CD4-positive, alpha-beta T cell treated with Interleukin-15 for 4 hours (primary cell): ENCODE data around the gene BPGM.
A peak's percentile ranks its signal among the peaks of the same experiment; 100 is the strongest.

Experiments used
- DNase-seq: peaks from one replicate; pipeline ENCODE4 v3.0.0-alpha.2; 2020; ENCODE audit warnings: low spot score

BPGM gene

DNA sequence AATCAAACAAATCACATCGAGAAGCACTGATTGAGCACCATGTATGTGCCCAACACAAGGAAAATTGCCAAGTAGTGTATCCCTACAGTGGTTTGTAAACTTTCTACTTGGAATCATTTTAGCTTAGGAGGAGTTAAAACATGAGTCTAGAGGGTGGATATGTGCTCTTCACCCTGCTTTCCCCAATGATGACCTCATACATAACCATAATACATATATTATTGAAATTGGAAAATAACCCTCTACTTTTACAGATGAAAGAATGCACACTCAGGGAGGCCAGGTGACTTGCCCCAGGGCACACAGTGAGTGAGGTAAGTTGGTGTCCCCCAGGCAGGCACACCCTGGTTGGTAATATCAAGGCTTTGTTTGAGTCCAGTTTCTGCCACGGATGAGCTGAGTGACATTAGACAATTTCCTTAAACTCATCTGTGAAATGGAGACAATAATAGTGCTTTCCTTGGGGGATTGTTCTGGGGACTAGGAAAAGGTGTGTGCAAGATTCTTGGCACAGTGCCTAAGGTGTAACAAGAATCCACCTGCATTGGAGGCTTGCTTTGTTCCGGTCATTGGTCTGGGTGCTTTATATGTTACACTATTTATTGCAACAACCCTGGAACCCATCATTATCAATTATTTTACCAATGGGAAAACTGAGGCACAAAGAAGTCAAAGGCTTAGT, 50.7 kb downstream of the BPGM start:
- no peak for DNase-seq

DNA sequence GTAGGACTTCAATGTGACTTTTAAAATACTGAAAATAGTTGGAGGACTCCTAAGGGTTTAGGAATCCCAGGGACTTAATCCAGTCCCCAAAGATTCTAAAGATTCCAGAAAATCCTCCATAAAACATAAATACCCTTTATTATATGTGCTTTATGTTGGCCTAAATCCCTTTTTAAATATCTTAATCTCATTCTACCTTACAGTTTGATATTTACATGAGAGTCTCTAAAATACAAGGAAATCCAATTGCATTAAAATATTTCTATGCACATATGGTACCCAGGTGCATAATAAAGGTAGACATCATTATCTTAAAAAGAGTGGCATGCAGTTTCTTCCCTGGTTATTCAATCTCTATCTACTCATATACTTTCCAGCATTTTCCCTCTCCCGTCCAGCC, 51.8 kb downstream of the BPGM start:
- no peak for DNase-seq

DNA sequence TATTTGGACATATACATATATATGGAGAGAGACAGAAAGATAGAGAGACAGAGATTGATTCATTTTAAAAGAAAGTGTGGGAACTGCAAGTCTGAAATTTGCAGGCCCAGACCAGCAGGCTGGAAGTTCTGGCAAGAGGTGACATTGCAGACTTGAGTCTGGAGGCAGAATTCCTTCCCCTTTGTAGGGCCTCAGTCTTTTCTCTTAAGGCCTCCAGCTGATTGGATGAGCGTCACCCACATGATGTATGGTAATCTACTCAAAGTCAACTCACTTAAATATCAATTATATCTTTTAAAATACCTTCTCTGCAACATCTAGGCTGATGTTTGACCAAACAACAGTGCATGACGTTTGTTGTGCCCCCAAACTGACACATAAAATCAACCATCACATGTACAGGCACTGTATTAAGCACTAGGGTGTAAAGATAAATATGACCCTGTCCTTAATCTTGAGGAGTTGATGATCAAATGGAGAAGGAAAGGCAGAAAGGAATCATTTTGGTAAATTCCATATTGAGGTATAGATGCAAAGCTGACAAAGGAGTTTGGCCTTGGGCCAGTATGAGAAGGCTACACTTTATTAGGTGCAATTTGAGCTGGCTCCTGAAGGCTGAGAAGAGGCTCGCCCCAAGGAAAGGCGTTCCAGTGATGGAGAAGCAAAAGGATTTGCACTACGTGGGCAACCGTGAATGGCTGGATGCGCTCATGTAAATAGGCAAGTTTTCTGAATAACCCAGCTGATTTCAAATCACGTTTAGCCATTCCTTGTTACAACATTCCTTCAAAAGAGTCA, 52.6 kb downstream of the BPGM start:
- no peak for DNase-seq

DNA sequence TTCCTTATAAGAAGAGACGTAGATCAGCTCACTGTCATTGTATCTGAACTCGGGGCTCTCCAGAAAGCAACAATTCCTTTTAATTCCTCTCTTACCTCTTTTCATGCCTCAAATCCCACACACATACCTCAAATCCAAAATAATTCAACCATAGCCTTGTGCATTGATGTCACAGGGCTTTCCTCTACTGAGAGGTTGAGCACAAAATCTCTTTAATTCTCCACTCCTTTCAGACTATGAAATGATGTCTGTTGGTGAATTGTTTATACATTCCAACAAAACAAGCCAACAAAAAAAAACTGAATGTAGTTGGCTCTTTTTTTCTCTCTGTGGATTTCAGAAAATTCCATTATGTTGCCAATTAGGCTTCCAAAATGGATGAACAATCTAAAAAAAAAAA, 53.2 kb downstream of the BPGM start:
- DNase-seq, result no peak

DNA sequence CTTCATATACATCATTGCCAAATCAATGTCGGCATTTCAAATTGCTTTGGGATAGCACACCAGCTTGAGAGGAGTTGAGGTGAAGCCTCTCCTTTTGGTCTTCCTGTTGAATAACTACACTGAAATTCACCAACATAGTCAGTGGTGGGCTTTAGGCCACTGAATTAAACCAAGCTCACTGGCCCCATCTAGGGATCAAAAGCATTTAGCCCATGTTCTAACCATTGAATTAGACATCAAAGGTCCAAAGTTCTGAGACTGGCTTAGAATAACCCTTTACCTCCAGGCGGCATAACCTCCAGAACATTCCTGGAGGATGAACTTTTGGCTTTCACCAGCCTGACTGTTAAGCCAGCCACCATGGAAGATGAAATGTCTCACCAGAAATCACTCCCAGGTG, 54.6 kb downstream of the BPGM start:
- peak; percentile 53 for DNase-seq

DNA sequence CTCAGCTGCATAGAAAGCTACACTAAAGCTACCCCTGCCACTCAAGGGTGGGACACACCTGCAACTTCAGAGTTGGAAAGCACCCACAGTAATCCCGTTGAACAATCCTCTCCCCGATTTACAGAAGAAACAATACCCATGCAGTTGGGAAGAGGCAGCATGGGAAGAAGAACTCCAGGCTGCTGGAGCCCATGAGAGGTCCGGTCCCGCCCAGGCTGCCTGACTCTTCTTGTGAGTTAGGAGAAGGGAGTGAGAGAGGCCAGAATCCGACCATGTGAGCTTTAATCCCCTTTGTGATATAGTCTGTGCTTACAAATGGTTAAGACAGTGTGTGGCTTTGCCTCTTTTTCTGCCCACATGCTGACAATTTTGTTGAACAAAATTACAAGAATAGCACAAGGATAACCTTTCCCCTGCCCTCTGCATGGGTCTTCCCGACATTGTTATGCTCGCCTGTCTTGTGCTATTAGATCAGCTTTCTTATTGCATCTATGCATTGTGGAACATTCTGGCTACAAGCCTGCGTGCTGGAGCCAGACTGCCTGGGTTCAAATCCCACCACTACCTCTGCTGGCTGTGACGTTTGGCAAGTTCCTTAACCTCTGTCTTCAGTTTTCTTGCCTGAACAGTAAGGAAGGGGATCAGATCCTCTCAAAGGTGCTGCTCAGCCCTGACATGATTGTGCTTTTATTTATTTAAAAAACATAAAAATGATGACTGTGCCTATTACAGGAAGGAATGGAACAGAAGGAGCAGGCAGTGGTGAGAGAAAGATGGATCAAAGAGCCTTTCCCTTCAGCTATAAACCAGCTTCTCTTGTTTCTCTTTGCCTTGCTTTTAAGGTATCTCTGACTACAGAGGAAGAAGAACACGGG, 56.0 kb downstream of the BPGM start:
- DNase-seq, result no peak

DNA sequence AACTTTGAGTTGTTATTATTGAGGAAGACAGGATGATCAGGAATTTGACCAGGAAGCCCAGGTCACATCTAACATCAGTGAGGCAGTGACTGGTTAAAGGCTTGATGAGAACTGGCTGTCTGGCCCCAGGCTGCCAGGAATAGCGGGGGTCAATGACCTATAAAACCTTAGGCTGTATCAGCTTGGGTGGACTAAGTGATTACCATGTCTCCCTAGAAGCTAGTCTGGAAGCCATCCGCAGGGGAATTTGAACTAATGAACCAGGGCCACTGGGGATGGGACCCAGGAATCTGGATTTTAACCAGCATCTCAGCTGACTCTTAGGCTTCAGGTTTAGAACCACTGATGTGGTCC, 56.6 kb downstream of the BPGM start:
- DNase-seq, result no peak

DNA sequence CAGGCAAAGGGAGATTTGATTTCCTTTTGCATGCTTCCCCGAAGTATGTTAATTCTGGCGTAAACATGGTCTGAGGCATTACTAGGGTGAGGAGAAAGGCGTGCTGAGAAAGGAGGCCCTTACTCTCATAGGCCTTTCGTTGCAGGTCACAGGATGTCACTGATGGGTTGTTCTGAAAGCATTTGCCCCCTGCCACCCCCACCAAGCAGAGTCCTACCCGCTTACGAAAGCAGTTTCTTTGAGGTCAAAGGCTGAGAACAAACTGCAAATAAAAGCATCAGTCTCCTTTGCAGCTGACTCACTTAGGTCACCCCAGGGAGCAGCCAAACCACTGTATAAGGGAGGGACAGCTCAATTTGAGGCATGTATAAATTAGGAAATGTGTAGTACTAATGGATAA, 57.1 kb downstream of the BPGM start:
- DNase-seq, result no peak

DNA sequence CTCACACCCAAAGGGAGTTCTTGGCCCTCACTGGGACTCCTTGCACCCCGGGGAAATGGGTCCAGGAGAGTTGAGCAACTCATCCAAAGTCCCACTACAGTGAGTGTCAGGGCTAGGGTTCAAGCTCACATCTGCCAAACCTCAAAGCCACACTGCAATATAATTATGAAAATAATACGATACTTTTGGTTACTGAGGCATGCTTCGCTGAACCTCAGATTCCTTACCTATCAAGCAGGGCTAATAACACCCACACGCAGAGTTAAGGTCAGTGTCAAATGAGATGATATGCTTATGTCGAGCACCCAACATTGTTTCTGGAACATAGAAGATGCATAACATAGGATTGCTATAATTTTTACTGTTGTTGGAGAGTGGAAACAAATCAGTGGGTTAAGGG, 58.2 kb downstream of the BPGM start:
- no peak for DNase-seq

DNA sequence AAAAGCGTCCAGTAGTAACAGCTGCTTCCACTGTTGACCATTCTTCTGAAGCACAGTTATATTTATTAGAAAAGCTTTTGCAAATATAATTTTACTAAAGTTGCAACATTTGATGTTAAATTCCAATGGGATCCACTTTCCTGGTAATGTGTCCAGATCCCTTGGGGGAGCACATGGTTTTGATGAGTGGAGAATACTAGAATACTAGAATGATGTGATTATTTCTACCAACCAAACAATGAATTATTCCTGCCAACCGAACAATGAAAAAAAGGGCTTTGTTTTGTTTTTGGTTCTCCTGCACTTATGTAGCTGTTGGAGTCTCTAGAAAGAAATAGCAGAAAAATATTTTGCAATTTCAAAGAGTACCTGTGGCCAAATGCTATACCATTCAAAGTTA, 59.1 kb downstream of the BPGM start:
- DNase-seq, result no peak

DNA sequence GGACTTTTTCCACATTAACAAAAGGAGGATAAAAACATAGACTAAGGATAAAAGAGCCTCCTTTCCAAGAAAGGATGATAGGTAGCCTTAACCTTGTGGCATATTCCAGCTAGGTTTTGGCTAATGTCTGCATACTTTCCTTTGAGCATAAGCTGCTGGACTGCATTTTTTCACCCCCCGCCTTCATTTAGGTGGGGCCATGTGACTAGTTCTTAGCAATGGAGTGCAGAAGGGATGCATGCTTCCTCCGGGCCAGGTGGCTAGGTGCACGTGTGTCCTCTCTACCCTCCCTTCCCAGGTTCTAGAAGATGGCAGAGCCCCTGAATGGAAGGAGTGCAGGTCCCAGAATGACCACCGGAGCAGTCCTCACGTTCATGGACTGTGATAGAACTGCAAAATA, 59.8 kb downstream of the BPGM start:
- no peak for DNase-seq

DNA sequence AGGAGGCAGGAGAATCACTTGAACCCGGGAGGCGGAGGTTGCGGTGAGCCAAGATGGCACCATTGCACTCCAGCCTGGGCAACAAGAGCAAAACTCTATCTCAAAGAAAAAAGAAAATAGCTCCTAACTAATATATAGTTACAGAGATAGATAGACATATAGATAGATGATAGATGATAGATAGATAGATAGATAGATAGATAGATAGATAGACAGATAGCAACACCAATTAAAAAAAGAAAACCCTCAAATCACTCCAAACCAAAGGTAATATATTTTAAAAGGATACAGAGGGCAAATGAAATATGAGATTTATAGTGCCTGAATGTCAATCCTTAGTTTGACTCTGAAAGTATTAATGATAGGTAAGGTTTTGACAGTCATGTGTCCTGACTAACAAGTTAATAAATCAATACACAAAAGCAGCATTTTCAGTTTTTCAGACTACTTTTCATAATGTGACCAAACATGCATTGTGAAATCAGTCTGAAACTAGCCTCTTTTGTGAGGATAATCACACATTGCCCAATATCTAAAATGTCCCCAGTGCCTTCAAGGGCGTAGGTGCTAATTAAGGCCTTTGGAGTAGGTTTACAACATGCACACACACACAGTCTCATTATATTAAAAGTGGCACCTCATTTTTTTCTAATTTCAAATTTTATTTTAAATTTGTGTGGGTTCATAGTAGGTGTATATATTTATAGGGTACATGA, 61.2 kb downstream of the BPGM start:
- no peak for DNase-seq

DNA sequence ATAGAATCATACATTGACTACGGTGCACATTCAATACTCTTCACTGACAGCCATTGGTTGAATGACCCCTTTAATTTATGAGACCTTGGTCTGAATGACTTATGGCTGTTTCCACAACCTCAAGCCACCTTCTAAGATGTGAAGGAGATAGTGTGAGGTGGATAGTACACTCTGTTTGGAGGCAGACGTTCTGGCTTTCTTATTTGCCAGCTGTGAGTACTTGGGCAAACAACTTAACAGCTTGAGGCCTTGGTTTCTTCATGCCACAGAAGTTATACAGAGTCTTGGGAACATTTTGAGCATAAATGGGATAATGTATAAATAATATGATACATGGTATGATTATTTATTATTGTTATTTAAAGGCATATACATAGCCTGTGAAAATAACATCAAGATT, 62.0 kb downstream of the BPGM start:
- DNase-seq, result no peak

DNA sequence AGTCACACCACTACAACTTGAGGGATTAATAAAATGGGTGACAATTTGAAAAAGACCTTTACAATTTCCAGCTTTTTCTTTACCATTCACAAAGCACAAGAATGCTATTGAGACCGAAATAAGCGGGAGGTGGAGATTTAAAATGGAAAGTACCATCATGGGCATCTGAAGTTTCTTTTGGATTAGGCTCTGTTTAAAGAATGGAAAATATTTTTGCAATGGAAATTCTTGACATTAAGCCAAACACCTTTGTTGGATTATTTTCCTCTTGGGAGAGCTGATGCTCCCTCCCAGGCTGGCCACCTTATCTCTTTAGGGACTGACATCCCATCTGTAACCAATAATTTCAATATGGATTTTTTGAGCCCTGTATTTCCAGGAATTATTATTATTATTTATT, 62.5 kb downstream of the BPGM start:
- no peak for DNase-seq

DNA sequence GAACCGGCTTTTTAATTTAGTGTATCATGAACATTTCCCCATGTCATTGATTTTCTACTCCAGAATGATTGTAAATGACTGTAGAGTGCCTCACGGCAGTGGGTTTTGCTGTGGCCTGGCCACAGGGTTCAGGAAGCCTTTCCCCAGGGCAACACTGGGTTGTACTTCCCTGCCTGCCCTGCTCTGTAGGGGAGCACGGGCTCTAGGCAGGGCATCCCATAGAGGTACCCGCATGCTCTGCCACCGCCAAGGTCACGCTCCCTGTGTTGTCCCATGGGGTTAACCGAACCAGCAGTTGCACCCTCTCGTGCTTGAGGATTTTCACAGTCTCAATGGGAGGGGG, 63.8 kb downstream of the BPGM start:
- DNase-seq, result no peak

DNA sequence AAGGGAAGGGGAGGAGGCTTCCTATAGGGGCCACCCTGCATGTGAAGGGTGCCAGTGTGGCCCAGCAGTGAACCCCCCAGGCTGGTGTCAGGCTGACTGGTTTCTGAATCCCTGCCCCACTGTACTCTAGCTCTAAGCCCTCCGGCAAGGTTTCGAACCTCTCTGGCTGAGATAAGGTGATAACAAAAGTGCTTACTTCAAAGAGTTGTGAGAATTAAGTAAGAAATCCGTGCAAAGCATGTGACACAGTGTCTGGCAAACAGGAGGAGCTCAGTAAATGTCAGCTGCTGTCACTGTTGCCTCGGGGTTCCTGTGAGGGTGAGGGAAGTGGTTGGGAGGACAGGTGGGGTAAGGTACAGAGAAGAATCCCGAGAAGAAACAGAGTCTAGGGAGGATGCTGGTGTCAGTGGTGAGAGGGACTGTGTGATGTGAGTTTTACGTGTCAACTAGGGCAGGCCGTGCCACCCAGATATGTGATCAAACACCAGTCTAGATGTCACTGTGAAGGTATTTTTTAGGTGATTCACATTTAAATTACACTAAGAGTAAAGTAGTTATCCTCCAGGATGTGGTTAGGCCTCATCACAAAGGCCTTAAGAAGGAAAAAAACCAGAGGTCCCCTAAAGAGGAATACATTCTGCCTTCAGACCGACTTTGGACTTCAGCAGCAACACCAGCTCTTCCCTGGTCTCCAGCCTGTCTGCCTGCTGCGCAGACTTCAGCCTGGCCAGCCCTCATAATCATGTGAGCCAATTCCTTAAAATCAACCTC, 64.4 kb downstream of the BPGM start:
- DNase-seq, result peak; percentile 70

DNA sequence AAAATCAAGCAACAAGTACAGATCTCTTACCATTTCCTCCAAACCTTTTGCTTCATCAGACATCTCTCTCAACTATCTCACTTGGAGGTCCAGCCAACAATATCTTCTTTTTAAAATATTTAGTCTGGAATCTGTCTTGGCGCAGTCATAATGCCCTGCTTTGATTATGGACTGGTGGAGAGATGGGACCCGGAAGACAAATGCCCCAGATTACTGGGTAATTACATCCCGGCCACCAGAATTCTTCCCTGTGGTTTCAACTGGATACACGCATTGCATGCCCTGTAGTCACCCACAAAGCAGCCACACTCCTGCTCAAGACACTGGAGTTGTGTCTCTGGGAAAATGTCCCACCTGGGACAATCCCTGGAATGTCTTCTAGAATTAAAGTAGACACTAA, 65.5 kb downstream of the BPGM start:
- DNase-seq, result no peak

DNA sequence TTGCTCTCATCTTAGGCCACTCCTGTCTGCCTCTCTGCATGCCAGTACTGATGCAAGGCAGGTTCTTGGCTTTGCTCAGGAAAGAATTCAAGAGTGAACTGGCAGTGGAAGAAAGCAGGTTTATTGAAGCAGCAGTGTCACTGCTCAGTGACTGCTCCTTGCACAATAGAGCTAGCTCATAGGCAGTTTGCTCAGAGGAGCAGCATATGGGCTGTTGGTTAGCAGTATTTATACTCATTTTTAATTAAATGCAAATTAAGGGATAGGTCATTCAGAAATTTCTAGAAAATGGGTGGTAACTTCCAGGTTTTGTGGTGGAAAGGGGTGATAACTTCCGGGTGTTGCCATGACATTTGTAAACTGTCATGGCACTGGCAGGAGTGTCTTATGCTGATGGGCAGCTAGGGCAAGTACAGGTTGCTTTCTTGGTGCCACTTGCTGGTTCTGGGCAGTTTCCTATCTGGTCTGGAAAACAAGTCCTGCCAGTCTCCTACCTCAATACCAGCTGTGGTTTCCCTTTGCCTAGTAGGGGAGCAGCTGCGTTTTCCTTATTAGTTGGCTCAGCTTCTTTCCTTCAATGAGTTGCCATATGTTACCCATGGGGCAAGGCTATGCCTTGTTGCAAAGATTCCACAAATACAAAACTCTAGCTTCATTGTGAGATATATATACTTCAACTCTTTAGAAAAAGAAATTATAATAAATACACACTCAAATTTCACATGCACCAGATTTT, 68.0 kb downstream of the BPGM start:
- DNase-seq, result no peak

DNA sequence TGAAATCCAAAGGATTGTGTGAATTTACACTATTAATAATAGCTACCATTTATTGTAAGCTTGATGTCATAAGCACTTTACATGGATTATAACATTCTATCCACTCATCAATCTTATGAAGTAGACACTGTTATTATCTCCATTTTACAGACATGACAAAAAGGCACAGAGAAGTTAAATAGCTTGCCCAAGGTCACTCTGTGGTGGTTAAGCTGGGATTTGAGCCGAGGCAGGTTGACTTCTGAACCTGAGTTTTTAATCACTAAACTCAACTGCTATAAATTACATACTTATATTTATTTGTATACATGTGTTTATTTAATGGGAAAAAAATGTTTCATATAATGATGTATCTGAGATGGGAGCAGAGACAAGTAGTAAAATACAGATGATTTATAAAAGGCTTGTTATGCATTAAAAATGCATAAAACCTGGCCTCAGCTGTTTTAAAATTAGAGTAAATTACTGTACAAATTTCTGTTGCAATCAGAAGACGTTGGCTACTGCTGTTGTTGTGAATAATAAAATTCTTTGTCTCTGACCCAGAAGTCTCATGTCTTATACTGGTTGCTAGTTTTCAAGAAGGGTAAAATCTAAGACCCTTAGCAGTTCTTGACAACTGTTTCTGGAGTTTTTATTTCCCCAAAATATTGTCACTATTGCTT, 71.7 kb downstream of the BPGM start:
- DNase-seq, result no peak
